Retinal pigment epithelial cell (primary cell): Measurements from ENCODE around the gene ACER3.
A peak's percentile ranks its signal among the peaks of the same experiment; 100 is the strongest.

Experiments
- DNase-seq: peaks from one replicate; pipeline ENCODE4 v3.0.0-alpha.2; 2010; ENCODE audit warnings: low read depth
- H3K4me3 ChIP-seq: 2 replicates; pipeline ENCODE4 v1.5.1; 2011; ENCODE audit warnings: mild to moderate bottlenecking, low read length, control low read depth, moderate library complexity
- TF ChIP-seq, protein P1 (sequence below): conservative IDR thresholded peaks from 2 replicates; pipeline ENCODE4 v1.5.1; 2011; ENCODE audit warnings: low read depth, low read length, control low read depth, inconsistent platforms

Gene ACER3

DNA sequence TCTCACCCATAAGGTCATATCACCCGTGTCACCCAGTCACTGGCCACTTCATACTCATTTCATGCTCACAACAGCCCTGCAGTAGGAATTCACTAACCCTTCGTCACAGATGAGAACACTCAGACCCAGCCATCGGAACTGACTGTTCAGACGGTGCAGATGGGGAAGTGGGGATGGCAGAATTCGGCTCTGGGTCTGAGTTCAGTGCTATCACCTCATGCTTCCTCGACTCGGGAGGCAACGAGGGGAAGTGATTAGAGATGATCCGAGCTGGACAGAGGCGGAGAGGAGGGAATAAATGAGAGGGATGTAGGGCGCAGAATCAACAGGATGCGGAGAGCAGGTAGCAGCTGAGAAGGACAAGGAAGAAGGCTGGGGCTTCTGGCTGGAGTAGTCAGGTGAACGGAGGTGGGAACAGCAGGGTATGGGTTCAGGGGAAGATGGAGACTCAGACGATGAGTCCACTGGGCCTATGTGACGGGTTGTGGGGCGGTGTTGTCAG is 178.2 kb downstream of the ACER3 start:
- TF ChIP-seq, protein P1, sequence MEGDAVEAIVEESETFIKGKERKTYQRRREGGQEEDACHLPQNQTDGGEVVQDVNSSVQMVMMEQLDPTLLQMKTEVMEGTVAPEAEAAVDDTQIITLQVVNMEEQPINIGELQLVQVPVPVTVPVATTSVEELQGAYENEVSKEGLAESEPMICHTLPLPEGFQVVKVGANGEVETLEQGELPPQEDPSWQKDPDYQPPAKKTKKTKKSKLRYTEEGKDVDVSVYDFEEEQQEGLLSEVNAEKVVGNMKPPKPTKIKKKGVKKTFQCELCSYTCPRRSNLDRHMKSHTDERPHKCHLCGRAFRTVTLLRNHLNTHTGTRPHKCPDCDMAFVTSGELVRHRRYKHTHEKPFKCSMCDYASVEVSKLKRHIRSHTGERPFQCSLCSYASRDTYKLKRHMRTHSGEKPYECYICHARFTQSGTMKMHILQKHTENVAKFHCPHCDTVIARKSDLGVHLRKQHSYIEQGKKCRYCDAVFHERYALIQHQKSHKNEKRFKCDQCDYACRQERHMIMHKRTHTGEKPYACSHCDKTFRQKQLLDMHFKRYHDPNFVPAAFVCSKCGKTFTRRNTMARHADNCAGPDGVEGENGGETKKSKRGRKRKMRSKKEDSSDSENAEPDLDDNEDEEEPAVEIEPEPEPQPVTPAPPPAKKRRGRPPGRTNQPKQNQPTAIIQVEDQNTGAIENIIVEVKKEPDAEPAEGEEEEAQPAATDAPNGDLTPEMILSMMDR, result no peak
- H3K4me3 ChIP-seq, result no peak overlapping the region
- no peak for DNase-seq

DNA sequence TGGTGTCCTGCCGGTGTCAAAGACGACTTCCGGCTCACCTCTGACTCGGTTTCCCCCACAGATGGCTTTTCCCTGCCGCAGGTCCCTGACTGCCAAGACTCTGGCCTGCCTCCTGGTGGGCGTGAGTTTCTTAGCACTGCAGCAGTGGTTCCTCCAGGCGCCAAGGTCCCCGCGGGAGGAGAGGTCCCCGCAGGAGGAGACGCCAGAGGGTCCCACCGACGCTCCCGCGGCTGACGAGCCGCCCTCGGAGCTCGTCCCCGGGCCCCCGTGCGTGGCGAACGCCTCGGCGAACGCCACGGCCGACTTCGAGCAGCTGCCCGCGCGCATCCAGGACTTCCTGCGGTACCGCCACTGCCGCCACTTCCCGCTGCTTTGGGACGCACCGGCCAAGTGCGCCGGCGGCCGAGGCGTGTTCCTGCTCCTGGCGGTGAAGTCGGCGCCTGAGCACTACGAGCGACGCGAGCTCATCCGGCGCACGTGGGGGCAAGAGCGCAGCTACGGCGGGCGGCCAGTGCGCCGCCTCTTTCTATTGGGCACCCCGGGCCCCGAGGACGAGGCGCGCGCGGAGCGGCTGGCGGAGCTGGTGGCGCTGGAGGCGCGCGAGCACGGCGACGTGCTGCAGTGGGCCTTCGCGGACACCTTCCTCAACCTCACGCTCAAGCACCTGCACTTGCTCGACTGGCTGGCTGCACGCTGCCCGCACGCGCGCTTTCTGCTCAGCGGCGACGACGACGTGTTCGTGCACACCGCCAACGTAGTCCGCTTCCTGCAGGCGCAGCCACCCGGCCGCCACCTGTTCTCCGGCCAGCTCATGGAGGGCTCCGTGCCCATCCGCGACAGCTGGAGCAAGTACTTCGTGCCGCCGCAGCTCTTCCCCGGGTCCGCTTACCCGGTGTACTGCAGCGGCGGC is 179.0 kb downstream of the ACER3 start:
- TF ChIP-seq, protein P1, result peak; percentile 73
- peak overlapping the region; percentile 15 for H3K4me3 ChIP-seq
- DNase-seq, result no peak

DNA sequence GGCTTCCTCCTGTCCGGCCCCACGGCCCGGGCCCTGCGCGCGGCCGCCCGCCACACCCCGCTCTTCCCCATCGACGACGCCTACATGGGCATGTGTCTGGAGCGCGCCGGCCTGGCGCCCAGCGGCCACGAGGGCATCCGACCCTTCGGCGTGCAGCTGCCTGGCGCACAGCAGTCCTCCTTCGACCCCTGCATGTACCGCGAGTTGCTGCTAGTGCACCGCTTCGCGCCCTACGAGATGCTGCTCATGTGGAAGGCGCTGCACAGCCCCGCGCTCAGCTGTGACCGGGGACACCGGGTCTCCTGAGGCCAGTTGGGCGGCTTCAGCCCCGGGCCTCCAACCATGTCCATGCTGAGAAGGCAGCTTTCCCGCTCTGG is 179.7 kb downstream of the ACER3 start:
- TF ChIP-seq, protein P1, result no peak
- no peak for DNase-seq
- no peak overlapping the region for H3K4me3 ChIP-seq

DNA sequence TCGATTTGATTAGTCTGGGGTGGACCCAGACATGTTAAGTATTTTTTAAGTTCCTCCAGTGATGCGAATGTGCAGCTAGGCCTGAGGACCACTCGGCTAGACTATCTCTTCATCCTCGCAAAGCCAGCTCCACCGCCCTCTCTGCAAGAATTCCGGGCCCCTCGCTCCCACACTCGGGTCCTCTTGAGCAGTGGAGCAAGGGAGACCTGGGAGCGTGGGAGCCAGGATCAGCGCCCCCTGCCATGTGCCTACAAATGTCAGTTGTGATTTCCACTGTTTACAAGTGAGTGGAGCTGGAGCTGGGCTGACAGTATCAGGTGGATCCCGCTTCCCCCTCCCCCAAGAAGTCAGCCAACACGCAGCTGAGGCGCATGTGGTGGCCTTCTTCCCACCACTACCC is 180.2 kb downstream of the ACER3 start:
- no peak overlapping the region for H3K4me3 ChIP-seq
- TF ChIP-seq, protein P1, result no peak
- DNase-seq, result no peak

DNA sequence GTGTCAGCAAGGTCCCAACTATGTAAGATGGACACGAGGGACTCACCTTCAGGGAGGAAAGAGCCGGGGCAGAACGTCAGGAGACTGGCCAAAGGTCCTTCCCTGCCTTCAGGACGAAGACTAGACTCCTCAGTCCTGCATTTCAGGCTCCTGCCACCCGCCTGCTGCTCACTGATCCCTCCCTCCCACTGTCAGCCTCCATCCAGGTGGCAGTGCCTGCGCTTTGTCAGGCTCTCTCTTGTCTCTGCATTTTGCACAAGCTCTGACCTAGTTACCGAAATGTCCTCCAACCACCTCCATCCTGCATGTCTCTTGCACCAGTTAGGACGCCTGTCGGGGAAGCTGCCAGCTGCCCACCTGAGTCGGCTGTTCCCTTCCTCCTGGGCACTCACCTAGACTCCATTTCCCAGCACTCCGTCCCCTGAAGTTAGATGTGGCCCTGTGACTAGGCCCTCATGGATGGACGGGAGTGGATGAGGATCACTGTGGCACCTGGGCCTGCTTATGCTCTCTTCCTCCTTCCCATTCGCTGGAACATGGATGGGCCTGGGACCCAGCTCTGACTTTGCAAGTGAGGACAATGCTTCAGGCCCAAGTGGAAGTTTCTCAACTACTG is 181.5 kb downstream of the ACER3 start:
- H3K4me3 ChIP-seq, result no peak overlapping the region
- no peak for DNase-seq
- TF ChIP-seq, protein P1, result no peak

DNA sequence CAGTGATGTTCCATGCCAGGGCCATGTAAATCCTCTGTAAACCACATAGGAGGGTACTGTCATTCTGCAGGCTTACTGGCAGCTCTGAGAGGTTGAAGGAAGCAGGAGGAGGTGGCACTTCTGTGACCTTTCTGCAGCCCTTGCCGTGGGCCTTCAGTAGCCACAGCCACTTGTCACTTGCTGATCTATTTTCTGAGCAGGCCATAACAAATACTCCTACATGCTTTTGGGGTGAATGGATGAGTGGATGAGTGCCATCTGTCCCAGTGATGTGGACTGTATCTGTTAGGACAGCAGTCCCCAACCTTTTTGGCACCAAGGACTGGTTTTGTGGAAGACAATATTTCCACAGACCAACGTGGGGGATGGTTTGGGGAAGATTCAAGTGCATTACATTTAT is 183.6 kb downstream of the ACER3 start:
- TF ChIP-seq, protein P1, result no peak
- no peak overlapping the region for H3K4me3 ChIP-seq

More for the DNA sequence above, 183.6 kb downstream of the ACER3 start:
- no peak for DNase-seq
